SU-DHL-6 (cell line): Measurements from ENCODE around the gene GRN.

Experiments
- H2AFZ ChIP-seq: fragments of 200-600 bp; sonication (generic); 2 replicates; pipeline ENCODE4 v1.6.1; 2014; ENCODE audit warnings: low read depth, mild to moderate bottlenecking, moderate library complexity, mixed read lengths, antibody characterized with exemption, low read length; ENCODE audit not compliant: severe bottlenecking
- H3F3A ChIP-seq: fragments of 200-600 bp; shearing (Covaris generic); 2 replicates; pipeline ENCODE4 v1.6.0; 2016; ENCODE audit warnings: antibody characterized with exemption, mild to moderate bottlenecking; ENCODE audit not compliant: insufficient read depth
- H3K27ac ChIP-seq: fragments of 200-600 bp; sonication (generic); 2 replicates; pipeline ENCODE4 v1.5.1; 2016; ENCODE audit warnings: low read depth, mild to moderate bottlenecking, low read length, moderate library complexity, mixed read lengths
- H3K27me3 ChIP-seq: fragments of 200-600 bp; sonication (generic), shearing (Covaris generic); 2 replicates; pipeline ENCODE4 v1.6.0; 2014; ENCODE audit warnings: mild to moderate bottlenecking, low read length
- H3K36me3 ChIP-seq: fragments of 200-600 bp; sonication (generic); 2 replicates; pipeline ENCODE4 v1.6.1; 2014; ENCODE audit warnings: mild to moderate bottlenecking, low read length, mixed read lengths
- H3K4me2 ChIP-seq: fragments of 300-600, 200-600 bp; shearing (Covaris generic), sonication (generic); 2 replicates; pipeline ENCODE4 v1.6.0; 2014; ENCODE audit warnings: low read length, low read depth, mild to moderate bottlenecking; ENCODE audit not compliant: poor library complexity, severe bottlenecking
- H3K4me3 ChIP-seq: fragments of 200-600 bp; sonication (generic); 2 replicates; pipeline ENCODE4 v1.5.1; 2014; ENCODE audit warnings: antibody characterized with exemption, low read length, mild to moderate bottlenecking, mixed read lengths; ENCODE audit not compliant: insufficient read depth, poor library complexity, severe bottlenecking
- H3K79me2 ChIP-seq: fragments of 200-600 bp; sonication (generic); 2 replicates; pipeline ENCODE4 v1.6.1; 2014; ENCODE audit warnings: mild to moderate bottlenecking, low read length, moderate library complexity; ENCODE audit not compliant: insufficient read depth
- H3K9ac ChIP-seq: fragments of 200-600 bp; sonication (generic); 2 replicates; pipeline ENCODE4 v1.7.0; 2014; ENCODE audit warnings: mild to moderate bottlenecking, low read length
- H3K9me2 ChIP-seq: fragments of 200-600 bp; sonication (generic); replicated peaks from 2 replicates; pipeline ENCODE4 v1.6.1; 2014; ENCODE audit warnings: low read length; ENCODE audit not compliant: insufficient read depth
- H3K9me3 ChIP-seq: fragments of 200-600 bp; sonication (generic); 2 replicates; pipeline ENCODE4 v1.6.1; 2014; ENCODE audit warnings: low read length, mixed read lengths; ENCODE audit not compliant: insufficient read depth
- H4K20me1 ChIP-seq: fragments of 200-600 bp; sonication (generic); 2 replicates; pipeline ENCODE4 v1.6.1; 2014; ENCODE audit warnings: low read depth, mild to moderate bottlenecking, antibody characterized with exemption, low read length, moderate library complexity, mixed read lengths
- EZH2phosphoT487 ChIP-seq: fragments of 200-600 bp; sonication (generic), shearing (Covaris generic); conservative IDR thresholded peaks from 2 replicates; pipeline ENCODE4 v1.6.1; 2018; ENCODE audit warnings: mild to moderate bottlenecking, antibody characterized with exemption, low read length, moderate library complexity, mixed read lengths
- TF ChIP-seq, protein P1 (sequence below): fragments of 200-600 bp; sonication (generic); IDR thresholded peaks from one replicate; pipeline ENCODE4 v1.5.1; 2017; ENCODE audit warnings: antibody characterized with exemption, mild to moderate bottlenecking, low read length, moderate library complexity; ENCODE audit not compliant: insufficient read depth, poor library complexity, severe bottlenecking

Gene GRN

DNA sequence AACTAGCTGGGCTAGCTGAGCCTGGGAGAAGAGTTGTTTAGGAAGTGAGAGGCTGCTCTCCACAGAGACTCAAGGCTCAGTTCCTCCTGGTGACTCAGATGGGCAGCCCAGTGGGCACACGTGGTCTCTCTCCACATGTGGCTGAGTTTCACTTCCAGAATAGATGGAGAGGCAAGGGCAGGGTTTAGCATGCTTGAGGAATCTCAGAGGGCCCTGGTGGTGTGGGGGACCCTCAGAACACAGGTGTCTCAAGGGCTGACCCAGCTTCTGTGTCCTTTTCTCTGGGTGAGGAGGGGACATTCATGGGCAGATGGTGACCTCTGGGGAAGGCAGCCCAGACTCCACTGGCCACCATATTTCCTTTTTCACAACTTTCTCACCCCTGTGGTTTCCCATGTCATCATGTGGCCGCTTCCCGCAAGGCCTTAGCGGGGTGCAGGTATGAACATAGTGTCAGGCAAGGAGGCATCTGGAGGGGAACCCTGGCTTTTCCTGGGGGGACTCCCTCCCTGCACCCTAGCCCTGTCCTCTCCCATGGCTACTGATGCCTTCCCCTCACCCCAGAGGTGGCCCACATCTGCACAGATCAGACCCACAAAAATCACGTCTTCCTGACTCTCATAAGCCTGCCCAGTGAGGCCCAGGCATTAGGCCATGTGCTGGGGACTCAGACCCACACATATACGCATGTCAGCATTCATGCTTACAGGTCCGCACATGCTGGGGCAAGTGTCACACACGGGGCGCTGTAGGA lies 3.3 kb downstream of the GRN start:
- peak overlapping the region; percentile 88 for H3K4me2 ChIP-seq

DNA sequence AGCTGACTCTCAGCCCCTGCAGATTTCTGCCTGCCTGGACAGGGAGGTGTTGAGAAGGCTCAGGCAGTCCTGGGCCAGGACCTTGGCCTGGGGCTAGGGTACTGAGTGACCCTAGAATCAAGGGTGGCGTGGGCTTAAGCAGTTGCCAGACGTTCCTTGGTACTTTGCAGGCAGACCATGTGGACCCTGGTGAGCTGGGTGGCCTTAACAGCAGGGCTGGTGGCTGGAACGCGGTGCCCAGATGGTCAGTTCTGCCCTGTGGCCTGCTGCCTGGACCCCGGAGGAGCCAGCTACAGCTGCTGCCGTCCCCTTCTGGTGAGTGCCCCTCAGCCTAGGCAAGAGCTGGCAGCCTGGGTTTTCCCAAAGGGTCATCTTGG lies 3.9 kb downstream of the GRN start:
- Histone ChIP-seq H3K9me2 (no peaks in the 10 kb centered on the region), H3K9me3 (no peaks in the 10 kb centered on the region), H3K4me3 (no peak overlapping the region), H3K36me3 (no peaks in the 10 kb centered on the region), H4K20me1 (no peaks in the 10 kb centered on the region), H3K9ac (peak overlapping the region; percentile 28), H3K79me2 (peaks cover 4% of the 10 kb centered on the region; the same call in 1 of the 2 replicates), H2AFZ (no peak overlapping the region), H3K4me2 (no peak overlapping the region), H3F3A (peaks cover 43% of the 10 kb centered on the region), H3K27ac (peak overlapping the region; percentile 97), H3K27me3 (no peaks in the 10 kb centered on the region)
- no peak for TF ChIP-seq EZH2phosphoT487
- TF ChIP-seq, protein P1, sequence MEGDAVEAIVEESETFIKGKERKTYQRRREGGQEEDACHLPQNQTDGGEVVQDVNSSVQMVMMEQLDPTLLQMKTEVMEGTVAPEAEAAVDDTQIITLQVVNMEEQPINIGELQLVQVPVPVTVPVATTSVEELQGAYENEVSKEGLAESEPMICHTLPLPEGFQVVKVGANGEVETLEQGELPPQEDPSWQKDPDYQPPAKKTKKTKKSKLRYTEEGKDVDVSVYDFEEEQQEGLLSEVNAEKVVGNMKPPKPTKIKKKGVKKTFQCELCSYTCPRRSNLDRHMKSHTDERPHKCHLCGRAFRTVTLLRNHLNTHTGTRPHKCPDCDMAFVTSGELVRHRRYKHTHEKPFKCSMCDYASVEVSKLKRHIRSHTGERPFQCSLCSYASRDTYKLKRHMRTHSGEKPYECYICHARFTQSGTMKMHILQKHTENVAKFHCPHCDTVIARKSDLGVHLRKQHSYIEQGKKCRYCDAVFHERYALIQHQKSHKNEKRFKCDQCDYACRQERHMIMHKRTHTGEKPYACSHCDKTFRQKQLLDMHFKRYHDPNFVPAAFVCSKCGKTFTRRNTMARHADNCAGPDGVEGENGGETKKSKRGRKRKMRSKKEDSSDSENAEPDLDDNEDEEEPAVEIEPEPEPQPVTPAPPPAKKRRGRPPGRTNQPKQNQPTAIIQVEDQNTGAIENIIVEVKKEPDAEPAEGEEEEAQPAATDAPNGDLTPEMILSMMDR, result no peak

More for the DNA sequence above, 3.3 kb downstream of the GRN start:
- TF ChIP-seq EZH2phosphoT487, result no peak
- TF ChIP-seq, protein P1, result no peak
- H3K79me2 ChIP-seq, result peaks cover 4% of the 10 kb centered on the region; the same call in 1 of the 2 replicates
- peak overlapping the region; percentile 28 for H3K9ac ChIP-seq
- no peak overlapping the region for H2AFZ ChIP-seq
- H3K9me2 ChIP-seq, result no peaks in the 10 kb centered on the region
- no peak overlapping the region for H3K4me3 ChIP-seq
- no peaks in the 10 kb centered on the region for H3K27me3 ChIP-seq
- H3K36me3 ChIP-seq, result no peaks in the 10 kb centered on the region
- H4K20me1 ChIP-seq, result no peaks in the 10 kb centered on the region
- H3K9me3 ChIP-seq, result no peaks in the 10 kb centered on the region
- peaks cover 43% of the 10 kb centered on the region for H3F3A ChIP-seq
- H3K27ac ChIP-seq, result peak overlapping the region; percentile 97

DNA sequence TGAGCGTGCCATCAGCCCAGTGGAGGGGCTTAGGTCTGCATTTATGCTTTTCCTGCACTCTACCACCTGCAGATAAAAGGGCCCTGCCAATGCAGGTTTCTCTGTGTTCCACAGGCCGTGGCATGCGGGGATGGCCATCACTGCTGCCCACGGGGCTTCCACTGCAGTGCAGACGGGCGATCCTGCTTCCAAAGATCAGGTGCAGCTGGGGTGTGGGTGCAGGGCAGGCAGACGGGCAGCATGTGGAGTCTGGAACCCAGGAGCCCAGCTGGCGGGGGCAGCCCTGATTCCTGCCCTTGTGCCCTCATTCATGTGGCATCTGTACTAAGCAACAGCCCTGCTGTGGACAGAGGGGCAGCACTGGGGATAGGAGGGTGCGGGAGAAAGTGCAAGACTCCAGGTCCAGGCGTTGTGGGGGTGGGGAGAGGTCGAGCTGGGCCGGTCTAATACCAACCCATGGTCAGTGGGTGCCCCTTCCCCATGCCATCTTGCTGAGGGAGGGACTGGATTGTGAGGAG lies 4.5 kb downstream of the GRN start:
- Histone ChIP-seq H3F3A (peaks cover 43% of the 10 kb centered on the region), H3K9me3 (no peaks in the 10 kb centered on the region), H3K27ac (peak overlapping the region; percentile 97), H3K27me3 (no peaks in the 10 kb centered on the region), H3K36me3 (no peaks in the 10 kb centered on the region), H4K20me1 (no peaks in the 10 kb centered on the region), H3K4me2 (no peak overlapping the region), H3K4me3 (no peak overlapping the region), H3K79me2 (peaks cover 4% of the 10 kb centered on the region; the same call in 1 of the 2 replicates), H3K9me2 (no peaks in the 10 kb centered on the region), H2AFZ (no peak overlapping the region), H3K9ac (no peak overlapping the region; the same call in 1 of the 2 replicates)
- no peak for TF ChIP-seq EZH2phosphoT487
- TF ChIP-seq, protein P1, result no peak
